GM19467 (cell line): Measurements from ENCODE around the gene RGS18.
"Not testable (repeated sequence)": the region's sequence is repeated elsewhere in the genome, so short reads cannot be mapped to it uniquely, and the experiment has no call there.

Source experiments
- ATAC-seq: cut with Tn5 transposase; IDR thresholded peaks from one replicate; pipeline ENCODE4 v1.9.1; 2021; ENCODE audit warnings: mild to moderate bottlenecking, moderate library complexity; ENCODE audit not compliant: unreplicated experiment

RGS18 gene

GRCh38 chr1:192165002-192165401 is 6.7 kb downstream of the RGS18 start:
- not testable (repeated sequence) for ATAC-seq

- no peak for ATAC-seq
Observed at GRCh38 chr1:192167011-192167410, 8.7 kb downstream of the RGS18 start.

- no peak for ATAC-seq
Observed at GRCh38 chr1:192167911-192168700, 9.8 kb downstream of the RGS18 start.

GRCh38 chr1:192168964-192169363 is 10.7 kb downstream of the RGS18 start:
- no peak for ATAC-seq

GRCh38 chr1:192170196-192170984 is 12.1 kb downstream of the RGS18 start:
- ATAC-seq: no peak

- ATAC-seq: no peak
Observed at GRCh38 chr1:192171123-192171522, 12.9 kb downstream of the RGS18 start.

GRCh38 chr1:192175971-192176370 is 17.7 kb downstream of the RGS18 start:
- ATAC-seq: no peak

GRCh38 chr1:192183788-192184187 is 25.5 kb downstream of the RGS18 start:
- ATAC-seq: no peak

- ATAC-seq: no peak
Observed at GRCh38 chr1:192186197-192186596, 27.9 kb downstream of the RGS18 start.

GRCh38 chr1:192190066-192190465 is 31.8 kb downstream of the RGS18 start:
- no peak for ATAC-seq

GRCh38 chr1:192201303-192201702 is 43.0 kb downstream of the RGS18 start:
- no peak for ATAC-seq

GRCh38 chr1:192224396-192224795 is 66.1 kb downstream of the RGS18 start:
- ATAC-seq: no peak

GRCh38 chr1:192224846-192225245 is 66.6 kb downstream of the RGS18 start:
- ATAC-seq: no peak

- ATAC-seq: no peak
Observed at GRCh38 chr1:192225266-192225665, 67.0 kb downstream of the RGS18 start.

- ATAC-seq: no peak
Observed at GRCh38 chr1:192225703-192226102, 67.4 kb downstream of the RGS18 start.

GRCh38 chr1:192227330-192227729 is 69.1 kb downstream of the RGS18 start:
- ATAC-seq: no peak

GRCh38 chr1:192227980-192228379 is 69.7 kb downstream of the RGS18 start:
- ATAC-seq: not testable (repeated sequence)

- ATAC-seq: no peak
Observed at GRCh38 chr1:192232817-192233417, 74.7 kb downstream of the RGS18 start.

GRCh38 chr1:192235127-192235526 is 76.9 kb downstream of the RGS18 start:
- no peak for ATAC-seq
